GM19324 (cell line): ENCODE measurements around the gene SRF.

Experiments used
- ATAC-seq: cut with Tn5 transposase; IDR thresholded peaks from one replicate; pipeline ENCODE4 v1.9.1; 2021; ENCODE audit warnings: mild to moderate bottlenecking, moderate library complexity; ENCODE audit not compliant: unreplicated experiment, low FRiP score

Gene SRF

GRCh38 chr6:43207286-43207685 lies 36.2 kb downstream of the SRF start:
- ATAC-seq, result no peak

GRCh38 chr6:43211955-43212354 lies 40.9 kb downstream of the SRF start:
- ATAC-seq, result no peak

GRCh38 chr6:43213431-43213830 lies 42.4 kb downstream of the SRF start:
- ATAC-seq, result no peak

GRCh38 chr6:43215066-43215465 lies 44.0 kb downstream of the SRF start:
- ATAC-seq, result no peak

- ATAC-seq, result no peak
Measured at GRCh38 chr6:43216200-43216599, 45.1 kb downstream of the SRF start.

GRCh38 chr6:43217351-43217750 lies 46.3 kb downstream of the SRF start:
- no peak for ATAC-seq

- ATAC-seq, result no peak
Measured at GRCh38 chr6:43219119-43219518, 48.0 kb downstream of the SRF start.

- ATAC-seq, result no peak
Measured at GRCh38 chr6:43219814-43220213, 48.7 kb downstream of the SRF start.

- ATAC-seq, result no peak
Measured at GRCh38 chr6:43220439-43220951, 49.4 kb downstream of the SRF start.

- ATAC-seq, result no peak
Measured at GRCh38 chr6:43221046-43221972, 50.2 kb downstream of the SRF start.

- no peak for ATAC-seq
Measured at GRCh38 chr6:43222418-43223059, 51.5 kb downstream of the SRF start.

- ATAC-seq, result no peak
Measured at GRCh38 chr6:43223175-43223574, 52.1 kb downstream of the SRF start.

GRCh38 chr6:43226192-43226851 lies 55.3 kb downstream of the SRF start:
- no peak for ATAC-seq

- ATAC-seq, result peak; percentile 82
Measured at GRCh38 chr6:43228951-43229802, 58.1 kb downstream of the SRF start, which contains the start of gene DNPH1. DNPH1 (minus strand) TSS chr6:43229481; CDS start chr6:43229456, 25 bp downstream.

- ATAC-seq, result no peak
Measured at GRCh38 chr6:43229803-43230620, 58.9 kb downstream of the SRF start.

- no peak for ATAC-seq
Measured at GRCh38 chr6:43231053-43231452, 60.0 kb downstream of the SRF start.
